Transverse colon (tissue), 4 donors: Measurements from ENCODE around the gene PLA2G2D. TPM values are rescaled to one million over a fixed set of nuclear protein-coding genes. Genes with fewer than 3 reads are reported as not detected.

Experiments
- DNase-seq: peaks from one replicate; pipeline ENCODE4 v3.0.0-alpha.2; 2019
- H3K27ac ChIP-seq, 4 donors: fragments of 200-600 bp; sonication (generic); 2 replicates each; pipeline ENCODE4 v1.5.1; 2016 to 2018; ENCODE audit warnings: inconsistent platforms in 4 of 4
- H3K27me3 ChIP-seq: fragments of 200-600 bp; sonication (generic); 2 replicates; pipeline ENCODE4 v1.5.1; 2017; ENCODE audit warnings: inconsistent platforms
- H3K36me3 ChIP-seq, 4 donors: fragments of 200-600 bp; sonication (generic); 2 replicates each; pipeline ENCODE4 v1.5.1; 2017 to 2019; ENCODE audit warnings: inconsistent platforms in 4 of 4
- H3K4me1 ChIP-seq, 4 donors: fragments of 200-600 bp; sonication (generic); 2 replicates each; pipeline ENCODE4 v1.5.1; 2017 to 2020; ENCODE audit warnings: inconsistent platforms in 4 of 4
- H3K4me3 ChIP-seq, 4 donors: fragments of 200-600 bp; sonication (generic); 1 replicate in 1 of 4; 2 replicates in 3 of 4; pipeline versions ENCODE4 v1.5.1 to v1.6.1; 2017 to 2019; ENCODE audit warnings: inconsistent platforms in 4 of 4
- H3K9me3 ChIP-seq, 2 donors: fragments of 200-600 bp; sonication (generic); 2 replicates each; pipeline ENCODE4 v1.5.1; 2017 to 2019; ENCODE audit warnings: inconsistent platforms in 2 of 2
- CTCF ChIP-seq, 5 experiments: fragments of 200-600 bp in 3 of 5; fragments of 450-650 bp in 2 of 5; sonication (generic) in 3 of 5; IDR thresholded peaks; 1 replicate in 2 of 5; 2 replicates in 3 of 5; pipeline ENCODE4 v1.5.1; 2016 to 2017; ENCODE audit warnings: antibody characterized with exemption in 5 of 5, inconsistent platforms in 3 of 5, mild to moderate bottlenecking in 2 of 5, moderate library complexity in 1 of 5
- EP300 ChIP-seq: sonication (generic); formaldehyde crosslinking; IDR thresholded peaks from one replicate; pipeline ENCODE4 v1.6.1; 2017; ENCODE audit warnings: antibody characterized with exemption, low read depth
- POLR2A ChIP-seq: fragments of 450-650 bp; IDR thresholded peaks from one replicate; pipeline ENCODE4 v1.6.1; 2016; ENCODE audit warnings: antibody characterized with exemption, mild to moderate bottlenecking, moderate library complexity
- POLR2AphosphoS5 ChIP-seq, 3 donors: sonication (generic); formaldehyde crosslinking; IDR thresholded peaks; one replicate each; pipeline ENCODE4 v1.6.1; 2016; ENCODE audit warnings: antibody characterized with exemption in 3 of 3
- WGBS, 2 donors: methylation state at CpG; one replicate each; pipeline ENCODE4 v1.1.5; 2018; ENCODE audit warnings: low coverage in 1 of 2; 5-methylcytosine and 5-hydroxymethylcytosine counted together
- in situ Hi-C, 4 donors: fragments of 200-750 bp; cut with MboI; loops; one replicate each; pipeline versions ENCODE4 v1.15.0 to v1.15.1; 2017; ENCODE audit warnings: low sequenced_read_pairs in 3 of 4, low pct_ligation_motif_present in 1 of 4, low pct_unique_long_range_greater_than_20kb in 1 of 4
- intact Hi-C: fragments of 100-400 bp; cut with DNase I; formaldehyde crosslinking; loops from one replicate; pipeline ENCODE4 v1.15.1; 2023; ENCODE audit warnings: low total_unique reads
- total RNA-seq, 4 donors: library from RNA; depleted of rRNA; stranded (reverse); fragments of >200 nt; gene quantifications; one replicate each; pipeline ENCODE4 v1.1.0, GENCODE V29; 2016

PLA2G2D gene
- total RNA-seq, 4 donors from 2014 or later: 0.16 TPM; not detected in 3

- Histone ChIP-seq H3K27ac (no peak overlapping the region), H3K9me3 (no peaks in the 10 kb centered on the region), H3K4me3 (no peak overlapping the region), H3K27me3 (no peaks in the 10 kb centered on the region), H3K36me3 (no peaks in the 10 kb centered on the region), H3K4me1 (peaks cover 0 to 8% (median 0%) of the 10 kb centered on the region in 4 donors)
- WGBS, 2 donors: 76% methylated on average over 3 of the region's 3 CpGs; no CpG with 5 or more reads in 1 of the 2 donors
- in situ Hi-C loops: no loop called here
- no peak for DNase-seq
- TF ChIP-seq POLR2A (no peak), POLR2AphosphoS5 (IDR thresholded peaks at IDR 0.05) (no peak), CTCF (IDR thresholded peaks at IDR 0.05) (no peak), EP300 (no peak)
- intact Hi-C loops: loop anchor here (10.0 kb wide), 1 partner anchor 405 kb away; no protein-coding TSS in a partner anchor
Observed at GRCh38 chr1:20090119-20090518, 29.2 kb downstream of the PLA2G2D start.

DNA sequence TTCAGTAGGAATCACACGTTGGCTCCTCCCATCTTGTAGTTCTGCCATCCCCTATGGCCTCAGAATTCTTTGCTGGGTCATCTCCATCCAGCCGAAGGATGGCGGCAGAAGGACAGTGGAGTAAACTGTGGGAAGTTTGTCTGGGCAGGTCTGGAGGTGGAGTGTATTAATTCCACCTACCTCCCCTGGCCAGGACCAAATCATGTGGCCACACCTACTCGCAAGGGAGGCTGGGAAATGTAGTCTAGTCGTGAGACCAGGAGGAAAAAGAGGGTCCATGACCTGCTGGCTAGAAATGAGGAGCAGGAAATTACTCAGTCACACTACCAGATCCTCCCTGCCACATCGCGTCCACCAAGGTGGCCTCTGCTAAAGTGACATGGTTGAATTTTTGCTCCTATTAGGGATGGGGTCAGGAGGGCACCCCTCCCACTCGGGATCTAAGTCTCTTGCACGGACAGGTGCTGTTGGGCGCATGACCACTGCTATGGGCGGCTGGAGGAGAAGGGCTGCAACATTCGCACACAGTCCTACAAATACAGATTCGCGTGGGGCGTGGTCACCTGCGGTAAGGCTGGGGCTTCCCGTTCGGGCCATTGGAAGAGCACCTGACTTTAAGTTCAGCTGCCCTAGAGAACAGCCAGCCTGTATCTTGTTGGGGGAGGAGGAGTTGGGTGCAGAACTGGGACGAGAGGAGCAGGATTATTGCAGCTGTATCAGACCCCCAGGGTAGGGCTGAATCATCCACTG is 29.8 kb downstream of the PLA2G2D start:
- H3K27me3 ChIP-seq: no peaks in the 10 kb centered on the region
- H3K9me3 ChIP-seq: no peaks in the 10 kb centered on the region
- intact Hi-C loops (loop anchor here (10.0 kb wide), 1 partner anchor 405 kb away; no protein-coding TSS in a partner anchor), in situ Hi-C loops (no loop called here)
- H3K36me3 ChIP-seq: no peaks in the 10 kb centered on the region
- H3K4me3 ChIP-seq: no peak overlapping the region
- H3K4me1 ChIP-seq: peaks cover 0 to 8% (median 0%) of the 10 kb centered on the region in 4 donors
- H3K27ac ChIP-seq: no peak overlapping the region
- WGBS, 2 donors: 88 to 90% methylated on average over 3 to 19 of the region's 19 CpGs
- no peak for TF ChIP-seq POLR2AphosphoS5 (IDR thresholded peaks at IDR 0.05)
- TF ChIP-seq EP300: no peak
- no peak for TF ChIP-seq CTCF (IDR thresholded peaks at IDR 0.05)
- TF ChIP-seq POLR2A: no peak
- DNase-seq: no peak

GRCh38 chr1:20087668-20088067 is 31.7 kb downstream of the PLA2G2D start:
- H3K4me1 ChIP-seq: no peaks in the 10 kb centered on the region
- H3K9me3 ChIP-seq: no peaks in the 10 kb centered on the region
- DNase-seq: no peak
- TF ChIP-seq POLR2AphosphoS5 (IDR thresholded peaks at IDR 0.05): no peak
- no peak for TF ChIP-seq EP300
- TF ChIP-seq POLR2A: no peak
- no peak for TF ChIP-seq CTCF (IDR thresholded peaks at IDR 0.05)
- H3K36me3 ChIP-seq: no peaks in the 10 kb centered on the region
- in situ Hi-C loops: no loop called here
- WGBS, 2 donors: 59 to 62% methylated on average over 4 of the region's 4 CpGs
- no peak overlapping the region for H3K27ac ChIP-seq
- H3K27me3 ChIP-seq: no peaks in the 10 kb centered on the region
- H3K4me3 ChIP-seq: no peak overlapping the region
- intact Hi-C loops: no loop called here

DNA sequence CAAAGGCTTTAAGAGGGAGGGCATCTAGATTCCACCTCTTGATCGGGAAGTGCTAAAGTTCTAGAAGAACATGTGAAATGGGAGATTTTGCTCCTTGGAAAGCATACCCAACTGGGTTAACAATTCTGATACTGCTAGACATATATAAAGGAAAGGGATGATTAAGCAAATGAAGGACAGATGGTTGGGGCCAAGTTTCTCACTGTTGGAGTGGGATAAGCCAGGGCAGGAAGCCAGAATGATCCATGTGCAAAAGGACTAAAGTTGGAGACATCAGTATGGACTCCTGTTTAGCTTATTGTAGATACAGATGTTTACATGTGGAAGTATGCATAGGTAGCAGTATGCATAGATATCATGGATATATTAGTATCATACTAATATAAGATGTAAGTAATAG is 32.5 kb downstream of the PLA2G2D start:
- WGBS, 2 donors: 91% methylated on average over 1 of the region's 1 CpG; no CpG with 5 or more reads in 1 of the 2 donors
- Histone ChIP-seq H3K27ac (no peak overlapping the region), H3K9me3 (no peaks in the 10 kb centered on the region), H3K36me3 (no peaks in the 10 kb centered on the region), H3K4me3 (no peak overlapping the region), H3K4me1 (no peaks in the 10 kb centered on the region), H3K27me3 (no peaks in the 10 kb centered on the region)
- intact Hi-C loops (no loop called here), in situ Hi-C loops (no loop called here)
- no peak for DNase-seq
- TF ChIP-seq POLR2A (no peak), CTCF (IDR thresholded peaks at IDR 0.05) (no peak), POLR2AphosphoS5 (IDR thresholded peaks at IDR 0.05) (no peak)
